ENCODE measurements around the gene C3orf20. TPM values are rescaled to one million over a fixed set of nuclear protein-coding genes. Genes with fewer than 3 reads are reported as not detected.

Gene C3orf20
- total and polyA plus RNA-seq, 2 of the 4 experiments (the other 2 are of a cell fraction), result not detected

GRCh38 chr3:14625443-14625842 lies 49.5 kb upstream of the C3orf20 start:
- Histone ChIP-seq H3K4ac (ENCODE audit: low read depth, low read length) (no peak overlapping the region), H4K20me1 (ENCODE audit: insufficient read depth, low read length) (no peaks in the 10 kb centered on the region), H4K5ac (ENCODE audit: low read depth, low read length) (no peak overlapping the region), H2AK5ac (ENCODE audit: low read depth, low read length) (no peak overlapping the region; the same call in 1 of the 2 replicates), H3K79me1 (ENCODE audit: low read depth in 1 of 2, low read length in 2 of 2) (no peaks in the 10 kb centered on the region), H3K4me1 (ENCODE audit: control insufficient read depth, insufficient read depth, low read length) (peaks cover 8% of the 10 kb centered on the region), H2BK20ac (ENCODE audit: low read depth, low read length) (no peak overlapping the region), H3K27me3 (ENCODE audit: control insufficient read depth, insufficient read depth, low read length) (no peaks in the 10 kb centered on the region; the same call in 1 of the 2 replicates), H3K9me3 (ENCODE audit: control insufficient read depth, insufficient read depth, low read length) (no peaks in the 10 kb centered on the region; the same call in 1 of the 2 replicates), H3K9me1 (ENCODE audit: insufficient read depth, low read length) (0 out of 2 replicates have a peak, but pooled peaks cover 3% of the 10 kb centered on the region), H2BK120ac (ENCODE audit: low read depth, low read length) (no peak overlapping the region), H3K36me3 (ENCODE audit: control insufficient read depth, insufficient read depth, low read length) (no peaks in the 10 kb centered on the region), H2BK5ac (ENCODE audit: low read depth, low read length, poor library complexity, severe bottlenecking) (no peak overlapping the region), H3K9ac (ENCODE audit: low read depth, low read length) (no peak overlapping the region), H2BK15ac (ENCODE audit: low read depth, low read length) (no peak overlapping the region), H3K14ac (replicated peaks; ENCODE audit: low read depth, low read length) (no peak overlapping the region), H4K8ac (ENCODE audit: low read depth in 2 of 2, low read length in 2 of 2) (no peak overlapping the region), H3K18ac (ENCODE audit: low read depth, low read length) (no peak overlapping the region), H3K27ac (ENCODE audit: insufficient read depth, low read length) (no peak overlapping the region), H3K4me2 (ENCODE audit: low read depth, low read length) (no peak overlapping the region), H3K23ac (ENCODE audit: low read depth, low read length) (no peak overlapping the region), H4K91ac (ENCODE audit: insufficient read depth, low read depth, low read length) (no peak overlapping the region), H3K4me3 (ENCODE audit: insufficient read depth, low read depth, low read length) (no peak overlapping the region), H3K56ac (ENCODE audit: extremely low read depth, insufficient read depth, low read length) (no peak overlapping the region), H2AK9ac (replicated peaks; ENCODE audit: low read depth, low read length, poor library complexity) (no peak overlapping the region), H2AFZ (replicated peaks; ENCODE audit: low read length, poor library complexity) (no peak overlapping the region)
- in situ Hi-C loops (cut with MboI; ENCODE audit: low sequenced_read_pairs) (no loop called here), intact Hi-C loops (cut with micrococcal nuclease) (no loop called here), dilution Hi-C loops (cut with HindIII; ENCODE audit: low sequenced_read_pairs, unreplicated experiment) (no loop called here)
- TF ChIP-seq ELK1 (IDR thresholded peaks at IDR 0.05; ENCODE audit: borderline replicate concordance, low read depth, low read length) (no peak), MAFK (IDR thresholded peaks at IDR 0.05; ENCODE audit: low read depth, low read length) (no peak), RCOR1 (IDR thresholded peaks at IDR 0.05; ENCODE audit: insufficient replicate concordance, low read length) (no peak), RAD21 (IDR thresholded peaks at IDR 0.05; ENCODE audit: low read length) (no peak), RFX5 (IDR thresholded peaks at IDR 0.05; ENCODE audit: low read depth, low read length) (no peak), SMC3 (IDR thresholded peaks at IDR 0.05; ENCODE audit: low read depth, low read length) (no peak), BHLHE40 (IDR thresholded peaks at IDR 0.05; ENCODE audit: low read depth, low read length) (no peak), USF2 (IDR thresholded peaks at IDR 0.05; ENCODE audit: low read depth, low read length) (no peak)
- ChIA-PET CTCF (interaction anchor here (1.2 kb wide), 1 partner anchor 296 kb away, joined by 3 read pairs; no protein-coding TSS in a partner anchor), POLR2A (ENCODE audit: unreplicated experiment) (no interaction called here)
- ATAC-seq (ENCODE audit: low read depth) (no peak), DNase-seq (no peak)
- BruUV-seq (replicated peaks), result no TSS peak
- 100% methylated on average over 1 of the region's 6 CpGs; no CpG with 5 or more reads in 1 of the 2 experiments for WGBS, 2 experiments (ENCODE audit: extremely low coverage in 2 of 2, insufficient read length in 1 of 2)
